CD14-positive monocyte (primary cell): Measurements from ENCODE around the gene RDH14. TPM values are rescaled to one million over a fixed set of nuclear protein-coding genes. Genes with fewer than 3 reads are reported as not detected.

Source experiments
- DNase-seq, 3 donors: peaks; one replicate each; pipeline ENCODE4 v3.0.0-alpha.2; 2011 to 2022
- H2AFZ ChIP-seq: 2 replicates; pipeline ENCODE4 v1.6.0; 2012; ENCODE audit warnings: mild to moderate bottlenecking, low read depth, low read length, inconsistent platforms; ENCODE audit not compliant: insufficient read depth, poor library complexity, severe bottlenecking
- H3K27ac ChIP-seq, 2 donors: 1 replicate in 1 of 2; 2 replicates in 1 of 2; pipeline ENCODE4 v1.5.1; 2012 to 2013; ENCODE audit warnings: low read length in 2 of 2, control low read depth in 1 of 2, inconsistent platforms in 1 of 2, low read depth in 1 of 2, mild to moderate bottlenecking in 1 of 2
- H3K27me3 ChIP-seq, 2 donors: one replicate each; pipeline versions ENCODE4 v1.6.0 to v1.6.1; 2011 to 2013; ENCODE audit warnings: low read length in 2 of 2; ENCODE audit not compliant: control insufficient read depth in 2 of 2, insufficient read depth in 2 of 2
- H3K36me3 ChIP-seq, 2 donors: replicated peaks in 1 of 2; 1 replicate in 1 of 2; 2 replicates in 1 of 2; pipeline versions ENCODE4 v1.5.1 to v1.6.1; 2012 to 2013; ENCODE audit warnings: low read length in 2 of 2, control low read depth in 1 of 2, inconsistent platforms in 1 of 2, mild to moderate bottlenecking in 1 of 2; ENCODE audit not compliant: insufficient read depth in 2 of 2, control insufficient read depth in 1 of 2
- H3K4me1 ChIP-seq, 2 donors: 1 replicate in 1 of 2; 2 replicates in 1 of 2; pipeline versions ENCODE4 v1.5.1 to v1.6.1; 2012 to 2013; ENCODE audit warnings: low read length in 2 of 2, control low read depth in 1 of 2, inconsistent platforms in 1 of 2, mild to moderate bottlenecking in 1 of 2, moderate library complexity in 1 of 2; ENCODE audit not compliant: insufficient read depth in 2 of 2, control insufficient read depth in 1 of 2
- H3K4me2 ChIP-seq: replicated peaks from 2 replicates; pipeline ENCODE3; 2012; ENCODE audit warnings: low read length, moderate library complexity, mild to moderate bottlenecking; ENCODE audit not compliant: poor library complexity, severe bottlenecking; ENCODE audit errors: extremely low read depth
- H3K4me3 ChIP-seq, 3 experiments: fragments of 200-600 bp in 1 of 3; sonication (generic) in 1 of 3; replicated peaks in 1 of 3; 1 replicate in 2 of 3; 2 replicates in 1 of 3; pipeline ENCODE4 v1.5.1; 2011 to 2013; ENCODE audit warnings: low read length in 3 of 3, mild to moderate bottlenecking in 3 of 3, control low read depth in 2 of 3, low read depth in 2 of 3, inconsistent platforms in 1 of 3, moderate library complexity in 1 of 3
- H3K79me2 ChIP-seq: 2 replicates; pipeline ENCODE4 v1.6.0; 2012; ENCODE audit warnings: mild to moderate bottlenecking, control low read depth, inconsistent platforms, low read length, moderate library complexity; ENCODE audit not compliant: insufficient read depth
- H3K9ac ChIP-seq: 2 replicates; pipeline ENCODE4 v1.6.0; 2017; ENCODE audit warnings: low read length, mild to moderate bottlenecking; ENCODE audit not compliant: insufficient read depth, poor library complexity, severe bottlenecking
- H3K9me3 ChIP-seq, 2 donors: replicated peaks in 1 of 2; 1 replicate in 1 of 2; 2 replicates in 1 of 2; pipeline versions ENCODE4 v1.5.1 to v1.6.1; 2012 to 2013; ENCODE audit warnings: low read length in 2 of 2, control low read depth in 1 of 2; ENCODE audit not compliant: control insufficient read depth in 1 of 2, insufficient read depth in 1 of 2
- H4K20me1 ChIP-seq: 2 replicates; pipeline ENCODE4 v1.6.0; 2012; ENCODE audit warnings: mild to moderate bottlenecking, low read length, control low read depth, moderate library complexity; ENCODE audit not compliant: insufficient read depth
- H3K27ac Mint-ChIP-seq, 7 donors: one replicate each; pipeline ENCODE4 v1.8.0; 2020; ENCODE audit warnings: mild to moderate bottlenecking in 7 of 7, mixed read lengths in 7 of 7, moderate library complexity in 6 of 7, inconsistent platforms in 2 of 7
- H3K27me3 Mint-ChIP-seq, 3 donors: one replicate each; pipeline ENCODE4 v1.8.0; 2021 to 2022; ENCODE audit warnings: low read depth in 3 of 3, mild to moderate bottlenecking in 3 of 3, mixed read lengths in 3 of 3, moderate library complexity in 3 of 3, inconsistent platforms in 1 of 3
- H3K36me3 Mint-ChIP-seq, 2 donors: one replicate each; pipeline ENCODE4 v1.8.0; 2020; ENCODE audit warnings: mixed read lengths in 2 of 2, inconsistent platforms in 1 of 2, mild to moderate bottlenecking in 1 of 2
- H3K4me1 Mint-ChIP-seq: one replicate; pipeline ENCODE4 v1.8.0; 2020; ENCODE audit warnings: mild to moderate bottlenecking, mixed read lengths
- H3K4me3 Mint-ChIP-seq, 2 donors: one replicate each; pipeline ENCODE4 v1.8.0; 2020; ENCODE audit warnings: mild to moderate bottlenecking in 2 of 2, mixed read lengths in 2 of 2, moderate library complexity in 1 of 2
- H3K9me3 Mint-ChIP-seq, 7 donors: one replicate each; pipeline ENCODE4 v1.8.0; 2020 to 2022; ENCODE audit warnings: mixed read lengths in 7 of 7, mild to moderate bottlenecking in 6 of 7, moderate library complexity in 6 of 7, inconsistent platforms in 2 of 7
- CTCF ChIP-seq: fragments of 200-600 bp; IDR thresholded peaks from one replicate; pipeline ENCODE4 v1.8.0; 2022; ENCODE audit warnings: antibody characterized with exemption, mild to moderate bottlenecking
- WGBS: methylation state at CpG from one replicate; pipeline ENCODE4 v1.1.5; 2013; ENCODE audit warnings: missing lambda C conversion rate; ENCODE audit not compliant: insufficient coverage; 5-methylcytosine and 5-hydroxymethylcytosine counted together
- intact Hi-C, 2 donors: fragments of 100-400 bp; cut with micrococcal nuclease; formaldehyde crosslinking; loops; one replicate each; pipeline versions ENCODE4 v1.15.0 to v1.15.1; 2023
- polyA plus RNA-seq, 3 donors: library from polyadenylated mRNA; depleted of rRNA in 1 of 3; unstranded in 2 of 3; stranded (reverse) in 1 of 3; fragments of 300-500 nt in 2 of 3; fragments of >200 nt in 1 of 3; fragmentation: Illumina TruSeq in 2 of 3; gene quantifications; 1 replicate in 2 of 3; 2 replicates in 1 of 3; pipeline ENCODE4 v1.2.3, GENCODE V29; 2012 to 2021

RDH14 gene
- polyA plus RNA-seq, 3 donors = 5.5 to 16.3 (median 14.3) TPM

DNA sequence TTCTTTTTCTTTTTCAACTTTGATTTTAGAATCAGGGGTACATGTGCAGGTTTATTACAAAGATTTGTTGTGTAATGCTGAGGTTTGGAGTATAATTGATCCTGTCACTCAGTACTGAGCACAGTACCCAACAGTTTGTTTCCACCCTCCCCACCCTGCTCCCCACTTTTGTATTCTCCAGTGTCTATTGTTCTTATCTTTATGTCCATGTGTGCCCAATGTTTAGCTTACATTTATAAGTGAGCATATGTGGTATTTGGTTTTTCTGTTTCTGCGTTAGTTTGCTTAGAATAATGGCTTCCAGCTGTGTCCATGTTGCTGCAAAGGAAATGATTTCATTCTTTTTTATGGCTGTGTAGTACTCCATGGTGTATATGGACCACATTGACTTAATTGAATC is 43.1 kb downstream of the RDH14 start:
- no peaks in the 10 kb centered on the region for H3K9me3 ChIP-seq
- no peak overlapping the region for H3K4me3 Mint-ChIP-seq
- H3K9ac ChIP-seq = no peak overlapping the region
- H3K36me3 ChIP-seq = no peaks in the 10 kb centered on the region
- no peak overlapping the region for H3K27ac ChIP-seq
- no peaks in the 10 kb centered on the region for H3K27me3 ChIP-seq
- H3K27me3 Mint-ChIP-seq = peaks cover 3 to 11% (median 6%) of the 10 kb centered on the region in 3 donors
- H3K4me1 ChIP-seq = no peaks in the 10 kb centered on the region
- TF ChIP-seq CTCF = no peak
- 60% methylated on average over 1 of the region's 1 CpG for WGBS
- intact Hi-C loops = no loop called here
- no peaks in the 10 kb centered on the region for H3K79me2 ChIP-seq
- no peaks in the 10 kb centered on the region for H3K9me3 Mint-ChIP-seq
- no peak overlapping the region for H3K4me2 ChIP-seq
- H4K20me1 ChIP-seq = no peaks in the 10 kb centered on the region
- H3K36me3 Mint-ChIP-seq = no peaks in the 10 kb centered on the region
- no peak overlapping the region for H3K27ac Mint-ChIP-seq
- no peak overlapping the region for H2AFZ ChIP-seq
- no peaks in the 10 kb centered on the region for H3K4me1 Mint-ChIP-seq
- no peak for DNase-seq
- H3K4me3 ChIP-seq = no peak overlapping the region

DNA sequence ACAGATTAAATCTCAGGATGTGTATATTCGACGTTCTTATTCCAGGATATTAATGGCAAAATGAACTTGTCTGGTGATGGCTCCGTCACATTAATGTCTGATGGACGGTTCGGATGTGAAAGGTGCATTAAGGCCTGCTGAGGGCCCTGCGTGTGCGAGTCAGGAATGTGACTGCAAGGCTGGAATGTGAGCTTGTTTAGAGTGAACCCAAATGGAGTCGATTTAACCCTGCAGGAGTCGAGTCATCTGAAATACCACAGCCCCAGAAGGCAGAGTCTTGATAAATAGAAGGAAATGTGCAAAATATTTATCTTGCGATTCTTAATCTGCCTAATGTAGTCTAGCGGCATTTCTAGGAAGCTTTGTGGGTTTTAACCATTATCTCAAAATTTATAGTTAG is 44.3 kb downstream of the RDH14 start:
- no peaks in the 10 kb centered on the region for H3K79me2 ChIP-seq
- no peak overlapping the region for H3K27ac Mint-ChIP-seq
- no peaks in the 10 kb centered on the region for H3K4me1 Mint-ChIP-seq
- H3K9me3 ChIP-seq = no peaks in the 10 kb centered on the region
- H4K20me1 ChIP-seq = no peaks in the 10 kb centered on the region
- H3K4me2 ChIP-seq = no peak overlapping the region
- H3K27ac ChIP-seq = no peak overlapping the region
- no peaks in the 10 kb centered on the region for H3K4me1 ChIP-seq
- H3K4me3 ChIP-seq = no peak overlapping the region
- no peak for DNase-seq
- intact Hi-C loops = no loop called here
- H3K4me3 Mint-ChIP-seq = no peak overlapping the region
- peaks cover 3 to 16% (median 6%) of the 10 kb centered on the region in 3 donors for H3K27me3 Mint-ChIP-seq
- 88% methylated on average over 6 of the region's 11 CpGs for WGBS
- H3K27me3 ChIP-seq = no peaks in the 10 kb centered on the region
- no peak for TF ChIP-seq CTCF
- no peaks in the 10 kb centered on the region for H3K36me3 Mint-ChIP-seq
- H3K9ac ChIP-seq = no peak overlapping the region
- H3K36me3 ChIP-seq = no peaks in the 10 kb centered on the region
- no peaks in the 10 kb centered on the region for H3K9me3 Mint-ChIP-seq
- H2AFZ ChIP-seq = no peak overlapping the region
